ENCODE measurements around the gene EIF2D. TPM values are rescaled to one million over a fixed set of nuclear protein-coding genes. Genes with fewer than 3 reads are reported as not detected.

The EIF2D gene, protein sequence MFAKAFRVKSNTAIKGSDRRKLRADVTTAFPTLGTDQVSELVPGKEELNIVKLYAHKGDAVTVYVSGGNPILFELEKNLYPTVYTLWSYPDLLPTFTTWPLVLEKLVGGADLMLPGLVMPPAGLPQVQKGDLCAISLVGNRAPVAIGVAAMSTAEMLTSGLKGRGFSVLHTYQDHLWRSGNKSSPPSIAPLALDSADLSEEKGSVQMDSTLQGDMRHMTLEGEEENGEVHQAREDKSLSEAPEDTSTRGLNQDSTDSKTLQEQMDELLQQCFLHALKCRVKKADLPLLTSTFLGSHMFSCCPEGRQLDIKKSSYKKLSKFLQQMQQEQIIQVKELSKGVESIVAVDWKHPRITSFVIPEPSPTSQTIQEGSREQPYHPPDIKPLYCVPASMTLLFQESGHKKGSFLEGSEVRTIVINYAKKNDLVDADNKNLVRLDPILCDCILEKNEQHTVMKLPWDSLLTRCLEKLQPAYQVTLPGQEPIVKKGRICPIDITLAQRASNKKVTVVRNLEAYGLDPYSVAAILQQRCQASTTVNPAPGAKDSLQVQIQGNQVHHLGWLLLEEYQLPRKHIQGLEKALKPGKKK
- total RNA-seq (2022) (110 and 116 TPM in 2 replicates), Bru-seq, nascent RNA (percentile 90 among the genes with signal in this experiment), BruChase-seq, experiment 1, labeled RNA remaining after a 6-hour chase (percentile 87 among the genes with signal in this experiment), BruChase-seq, experiment 2, labeled RNA remaining after a 2-hour chase (percentile 93 among the genes with signal in this experiment)
- long read RNA-seq, transcript EIF2D-201 (15 exons, 2,005 nt): major isoform, 168 of 234 reads
- long read RNA-seq, partial matches to known transcripts: 24 of 234 reads
- long read RNA-seq, other reads (novel, unspliced or antisense): 42 of 234 reads

DNA sequence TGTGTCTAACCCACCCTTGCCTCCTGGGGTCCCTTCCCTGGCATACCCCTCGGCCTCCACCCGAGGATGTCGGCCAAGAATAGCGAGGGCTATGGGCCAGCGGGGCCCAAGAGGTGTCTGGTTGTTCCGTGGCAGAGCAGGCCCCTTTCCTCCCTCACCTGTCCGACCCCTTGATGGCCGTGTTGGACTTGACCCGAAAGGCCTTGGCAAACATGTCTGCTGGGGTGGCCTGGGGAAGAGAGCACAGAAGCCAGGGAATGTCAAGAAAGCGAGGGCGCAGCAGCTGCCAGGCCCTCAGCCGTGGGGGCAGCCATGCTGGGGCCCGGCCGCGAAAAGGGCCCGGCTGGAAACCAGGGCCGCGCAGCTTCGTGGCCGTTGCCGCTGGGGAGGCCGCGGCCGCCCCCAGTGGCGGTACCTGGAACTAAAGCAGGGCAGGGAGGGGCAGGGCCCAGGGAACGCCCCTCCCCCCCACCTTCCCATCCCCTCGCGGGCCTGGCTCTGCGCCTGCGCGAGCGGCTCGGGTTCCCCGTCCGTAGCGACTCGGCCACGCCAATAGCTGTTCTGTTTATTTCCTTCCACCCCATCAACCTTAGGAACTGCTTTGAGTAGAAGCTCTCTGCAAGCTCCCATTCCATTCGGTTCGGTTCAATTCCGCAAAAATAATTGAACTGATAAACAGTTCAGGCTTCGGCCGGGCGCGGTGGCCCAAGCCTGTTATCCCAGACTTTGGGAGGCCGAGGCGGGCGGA lies at the start of gene EIF2D:
EIF2D (minus strand) TSS at position 337 of the 748 bp plus-strand sequence; CDS start at position 214, 123 bp downstream.
- Mint-ChIP-seq H3K36me3 (ENCODE audit: insufficient read depth, unreplicated experiment) (peaks cover 37% of the 10 kb centered on the region), H3K4me1 (ENCODE audit: insufficient read depth, unreplicated experiment) (peaks cover 21% of the 10 kb centered on the region)

DNA sequence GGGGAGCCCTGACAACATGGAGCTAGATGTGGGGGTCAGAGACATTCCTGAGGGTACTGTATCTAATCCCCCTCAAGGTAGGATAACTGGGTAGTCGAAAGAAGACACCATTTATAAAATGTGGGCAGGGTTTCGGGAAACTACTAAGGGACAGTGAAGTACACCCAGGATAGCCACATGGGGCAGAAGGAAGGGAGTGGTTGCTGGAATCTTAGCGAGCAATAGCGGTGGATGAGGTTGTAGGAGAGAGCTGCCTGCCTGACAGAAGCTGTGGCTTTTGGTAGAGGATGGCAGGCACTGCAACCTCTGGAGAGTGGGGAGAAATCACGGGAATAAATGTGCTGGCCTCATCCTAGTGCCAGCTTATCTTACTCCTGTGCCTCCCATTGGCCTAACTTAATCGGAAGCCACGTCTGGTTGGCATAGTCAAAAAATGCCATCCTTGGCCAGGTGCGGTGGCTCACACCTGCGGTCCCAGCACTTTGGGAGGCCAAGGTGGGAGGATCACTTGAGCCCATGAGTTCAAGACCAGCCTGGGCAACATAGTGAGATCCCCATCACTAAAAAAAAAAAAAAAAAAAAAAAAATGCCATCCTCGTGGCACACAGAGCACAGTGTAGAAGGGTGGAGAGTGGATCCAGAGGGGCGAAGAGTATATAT lies 49.0 kb upstream of the EIF2D start:
- CTCF ChIA-PET: interaction anchor here (0.6 to 34.4 kb wide), 7 partner anchors 19 to 423 kb away, joined by 3 to 1191 read pairs (median 5); partner anchors contain the start of genes DYRK3 and EIF2D
- intact Hi-C loops (cut with micrococcal nuclease): no loop called here
- DNase-seq (ENCODE audit: unreplicated experiment): no peak
- Mint-ChIP-seq H3K27me3 (ENCODE audit: insufficient read depth, unreplicated experiment) (peaks cover 26% of the 10 kb centered on the region), H3K4me3 (ENCODE audit: unreplicated experiment) (no peak overlapping the region), H3K27ac (ENCODE audit: low read depth, unreplicated experiment) (no peak overlapping the region), H3K9me3 (ENCODE audit: unreplicated experiment) (no peaks in the 10 kb centered on the region), H3K4me1 (ENCODE audit: insufficient read depth, unreplicated experiment) (peaks cover 6% of the 10 kb centered on the region), H3K36me3 (ENCODE audit: insufficient read depth, unreplicated experiment) (no peaks in the 10 kb centered on the region)
- TF ChIP-seq, protein P1, sequence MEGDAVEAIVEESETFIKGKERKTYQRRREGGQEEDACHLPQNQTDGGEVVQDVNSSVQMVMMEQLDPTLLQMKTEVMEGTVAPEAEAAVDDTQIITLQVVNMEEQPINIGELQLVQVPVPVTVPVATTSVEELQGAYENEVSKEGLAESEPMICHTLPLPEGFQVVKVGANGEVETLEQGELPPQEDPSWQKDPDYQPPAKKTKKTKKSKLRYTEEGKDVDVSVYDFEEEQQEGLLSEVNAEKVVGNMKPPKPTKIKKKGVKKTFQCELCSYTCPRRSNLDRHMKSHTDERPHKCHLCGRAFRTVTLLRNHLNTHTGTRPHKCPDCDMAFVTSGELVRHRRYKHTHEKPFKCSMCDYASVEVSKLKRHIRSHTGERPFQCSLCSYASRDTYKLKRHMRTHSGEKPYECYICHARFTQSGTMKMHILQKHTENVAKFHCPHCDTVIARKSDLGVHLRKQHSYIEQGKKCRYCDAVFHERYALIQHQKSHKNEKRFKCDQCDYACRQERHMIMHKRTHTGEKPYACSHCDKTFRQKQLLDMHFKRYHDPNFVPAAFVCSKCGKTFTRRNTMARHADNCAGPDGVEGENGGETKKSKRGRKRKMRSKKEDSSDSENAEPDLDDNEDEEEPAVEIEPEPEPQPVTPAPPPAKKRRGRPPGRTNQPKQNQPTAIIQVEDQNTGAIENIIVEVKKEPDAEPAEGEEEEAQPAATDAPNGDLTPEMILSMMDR (IDR thresholded peaks at IDR 0.05; ENCODE audit: unreplicated experiment): no peak
- POLR2A ChIA-PET: interaction anchor here (0.6 to 13.3 kb wide), 8 partner anchors 13 to 544 kb away, joined by 3 to 193 read pairs (median 3); partner anchors contain the start of gene DYRK3
- no TSS peak for BruUV-seq (replicated peaks)

More for the DNA sequence above, at the start of gene EIF2D:
- no peaks in the 10 kb centered on the region for H3K9me3 Mint-ChIP-seq (ENCODE audit: unreplicated experiment)
- BruUV-seq (replicated peaks): no TSS peak
- TF ChIP-seq, protein P1 (IDR thresholded peaks at IDR 0.05; ENCODE audit: unreplicated experiment): peak; percentile 100
- DNase-seq (ENCODE audit: unreplicated experiment): peak; percentile 99
- CTCF ChIA-PET: interaction anchor here (0.5 to 22.3 kb wide), 55 partner anchors 9 to 1484 kb away, joined by 3 to 356 read pairs (median 4); partner anchors contain the start of genes DYRK3, FCAMR, IKBKE and IL10
- intact Hi-C loops (cut with micrococcal nuclease): no loop called here
- peak within 1 kb of the TSS; percentile 97 for H3K27ac Mint-ChIP-seq (ENCODE audit: low read depth, unreplicated experiment)
- H3K4me3 Mint-ChIP-seq (ENCODE audit: unreplicated experiment): peak within 1 kb of the TSS; percentile 88
- no peaks in the 10 kb centered on the region for H3K27me3 Mint-ChIP-seq (ENCODE audit: insufficient read depth, unreplicated experiment)
- POLR2A ChIA-PET: interaction anchor here (0.6 to 11.7 kb wide), 48 partner anchors 8 to 1084 kb away, joined by 3 to 215 read pairs (median 4); partner anchors contain the start of genes C1orf116, DYRK3, IKBKE and MAPKAPK2

DNA sequence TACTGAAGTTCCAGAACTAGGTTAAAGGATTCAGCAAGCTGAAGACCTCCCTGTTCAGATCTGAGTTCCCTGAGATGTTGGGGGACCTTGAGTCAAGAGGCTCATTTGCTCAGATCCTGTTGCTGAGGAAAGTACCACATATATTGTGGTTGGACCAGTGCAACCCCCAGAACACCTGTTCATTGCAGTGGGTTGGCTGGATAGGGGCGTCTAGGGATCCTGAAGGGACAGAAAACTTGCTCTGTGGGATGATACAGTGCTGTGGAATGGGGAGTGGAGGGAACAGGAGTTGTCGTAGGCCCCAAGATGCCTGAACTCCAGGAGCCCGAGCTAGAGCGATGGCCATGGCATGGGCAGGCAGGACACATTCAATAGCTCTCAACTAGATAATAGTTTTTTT lies 47.9 kb upstream of the EIF2D start:
- CTCF ChIA-PET: interaction anchor here (0.5 to 36.8 kb wide), 13 partner anchors 0 to 408 kb away, joined by 3 to 1191 read pairs (median 4); partner anchors contain the start of genes DYRK3, EIF2D and IL20
- no peaks in the 10 kb centered on the region for H3K36me3 Mint-ChIP-seq (ENCODE audit: insufficient read depth, unreplicated experiment)
- H3K27me3 Mint-ChIP-seq (ENCODE audit: insufficient read depth, unreplicated experiment): peaks cover 23% of the 10 kb centered on the region

More for the DNA sequence above, 47.9 kb upstream of the EIF2D start:
- no peak for DNase-seq (ENCODE audit: unreplicated experiment)
- Mint-ChIP-seq H3K4me3 (ENCODE audit: unreplicated experiment) (no peak overlapping the region), H3K4me1 (ENCODE audit: insufficient read depth, unreplicated experiment) (peaks cover 6% of the 10 kb centered on the region), H3K9me3 (ENCODE audit: unreplicated experiment) (no peaks in the 10 kb centered on the region), H3K27ac (ENCODE audit: low read depth, unreplicated experiment) (no peak overlapping the region)
- TF ChIP-seq, protein P1 (IDR thresholded peaks at IDR 0.05; ENCODE audit: unreplicated experiment): no peak
- POLR2A ChIA-PET: interaction anchor here (1.2 to 13.3 kb wide), 4 partner anchors 9 to 48 kb away, joined by 4 to 193 read pairs (median 7); partner anchors contain the start of genes DYRK3 and EIF2D
- no TSS peak for BruUV-seq (replicated peaks)
- intact Hi-C loops (cut with micrococcal nuclease): no loop called here
